ENCODE data around the gene NOC3L. TPM values are rescaled to one million over a fixed set of nuclear protein-coding genes. Genes with fewer than 3 reads are reported as not detected.

The NOC3L gene
- total RNA-seq, 1 donor from 2014 or later: 21.6 TPM

GRCh38 chr10:94363251-94363565 lies 469 bp upstream of the NOC3L start:
- peak overlapping the region; percentile 84 for H2AFZ ChIP-seq (ENCODE audit: low read depth, low read length)
- no peak overlapping the region for H3K27ac ChIP-seq (ENCODE audit: low read depth, low read length)
- H3K4me3 Mint-ChIP-seq (ENCODE audit: unreplicated experiment): peak overlapping the region; percentile 95
- H3K4me1 ChIP-seq (ENCODE audit: insufficient read depth, low read length): peaks cover 22% of the 10 kb centered on the region
- H3K36me3 ChIP-seq (ENCODE audit: insufficient read depth, low read length): peaks cover 8% of the 10 kb centered on the region
- peak overlapping the region; percentile 87 for H3K4me3 ChIP-seq (ENCODE audit: insufficient read depth, low read depth, low read length)
- H3K27ac Mint-ChIP-seq (ENCODE audit: unreplicated experiment): peak overlapping the region; percentile 55
- peaks cover 4% of the 10 kb centered on the region for H3K4me1 Mint-ChIP-seq (ENCODE audit: low read depth, unreplicated experiment)
- peak overlapping the region; percentile 88 for H3K4me2 ChIP-seq (ENCODE audit: low read length)
- no peaks in the 10 kb centered on the region for H3K27me3 ChIP-seq (ENCODE audit: insufficient read depth, low read length)
- no peaks in the 10 kb centered on the region for H3K9me3 ChIP-seq (ENCODE audit: insufficient read depth, low read depth, low read length)
- H3K36me3 Mint-ChIP-seq (ENCODE audit: low read depth, unreplicated experiment): peaks cover 5% of the 10 kb centered on the region
- H3K9me3 Mint-ChIP-seq (ENCODE audit: unreplicated experiment): no peaks in the 10 kb centered on the region
- peaks cover 9% of the 10 kb centered on the region for H4K20me1 ChIP-seq (ENCODE audit: insufficient read depth, low read length)
- DNase-seq (ENCODE audit: low read depth): no peak
- peaks cover 12% of the 10 kb centered on the region for H3K27me3 Mint-ChIP-seq (ENCODE audit: low read depth, unreplicated experiment)
- FAIRE-seq: no peak
- H3K9ac ChIP-seq (ENCODE audit: low read length): peak overlapping the region; percentile 87
- H3K79me2 ChIP-seq (ENCODE audit: insufficient read depth, low read length): peaks cover 26% of the 10 kb centered on the region
- TF ChIP-seq EZH2 (IDR thresholded peaks at IDR 0.05; ENCODE audit: insufficient read depth, low read length) (no peak), CTCF (IDR thresholded peaks at IDR 0.05; ENCODE audit: insufficient read depth, low read depth, low read length) (no peak)

DNA sequence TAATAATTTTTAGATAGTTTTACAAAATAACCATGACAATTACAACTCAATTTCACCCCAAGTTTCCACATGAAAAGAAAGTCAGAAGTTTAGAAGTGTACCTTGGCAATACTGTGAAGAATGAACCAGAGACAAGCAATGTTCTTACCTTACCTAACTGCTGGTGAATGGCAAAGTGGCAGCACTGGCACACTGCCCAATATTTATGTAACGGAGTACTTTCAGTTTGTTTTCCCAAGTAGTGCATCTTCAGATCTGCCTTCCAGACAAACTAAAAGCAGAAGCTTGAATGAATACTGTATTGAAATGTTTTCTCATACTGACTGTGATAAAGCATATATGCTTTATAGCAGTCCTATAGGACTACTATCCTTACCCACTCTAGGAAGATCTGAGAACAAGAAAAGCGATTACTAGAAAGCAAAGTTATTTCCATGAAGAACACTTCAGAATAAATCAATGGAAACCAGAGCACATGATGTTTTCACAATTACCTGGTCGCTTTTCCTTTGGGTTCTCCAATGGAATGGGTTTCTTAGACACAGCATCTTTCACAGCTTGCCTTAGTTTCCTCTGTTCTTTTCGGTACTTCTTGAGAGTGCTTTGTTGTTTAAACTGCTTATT lies 1.5 kb downstream of the NOC3L start:
- DNase-seq (ENCODE audit: low read depth): no peak
- no peaks in the 10 kb centered on the region for H3K9me3 ChIP-seq (ENCODE audit: insufficient read depth, low read depth, low read length)
- peaks cover 23% of the 10 kb centered on the region for H3K36me3 ChIP-seq (ENCODE audit: insufficient read depth, low read length)
- H3K36me3 Mint-ChIP-seq (ENCODE audit: low read depth, unreplicated experiment): peaks cover 7% of the 10 kb centered on the region
- peak overlapping the region; percentile 95 for H3K4me3 Mint-ChIP-seq (ENCODE audit: unreplicated experiment)
- no peaks in the 10 kb centered on the region for H3K27me3 ChIP-seq (ENCODE audit: insufficient read depth, low read length)
- H3K27ac Mint-ChIP-seq (ENCODE audit: unreplicated experiment): no peak overlapping the region
- TF ChIP-seq CTCF (IDR thresholded peaks at IDR 0.05; ENCODE audit: insufficient read depth, low read depth, low read length) (no peak), EZH2 (IDR thresholded peaks at IDR 0.05; ENCODE audit: insufficient read depth, low read length) (no peak)
- H3K27ac ChIP-seq (ENCODE audit: low read depth, low read length): no peak overlapping the region
- H3K4me1 ChIP-seq (ENCODE audit: insufficient read depth, low read length): peaks cover 25% of the 10 kb centered on the region
- H4K20me1 ChIP-seq (ENCODE audit: insufficient read depth, low read length): peaks cover 13% of the 10 kb centered on the region
- H3K4me2 ChIP-seq (ENCODE audit: low read length): peak overlapping the region; percentile 88
- peaks cover 33% of the 10 kb centered on the region for H3K79me2 ChIP-seq (ENCODE audit: insufficient read depth, low read length)
- H3K27me3 Mint-ChIP-seq (ENCODE audit: low read depth, unreplicated experiment): peaks cover 12% of the 10 kb centered on the region
- no peak for FAIRE-seq
- no peak overlapping the region for H2AFZ ChIP-seq (ENCODE audit: low read depth, low read length)
- no peaks in the 10 kb centered on the region for H3K9me3 Mint-ChIP-seq (ENCODE audit: unreplicated experiment)
- H3K4me3 ChIP-seq (ENCODE audit: insufficient read depth, low read depth, low read length): peak overlapping the region; percentile 87
- H3K9ac ChIP-seq (ENCODE audit: low read length): peak overlapping the region; percentile 87
- H3K4me1 Mint-ChIP-seq (ENCODE audit: low read depth, unreplicated experiment): peaks cover 10% of the 10 kb centered on the region

GRCh38 chr10:94358480-94358879 lies 4.3 kb downstream of the NOC3L start:
- H3K27ac Mint-ChIP-seq (ENCODE audit: unreplicated experiment): peak overlapping the region; percentile 16
- peaks cover 10% of the 10 kb centered on the region for H3K4me1 Mint-ChIP-seq (ENCODE audit: low read depth, unreplicated experiment)
- Histone ChIP-seq H2AFZ (ENCODE audit: low read depth, low read length) (peak overlapping the region; percentile 21), H3K27me3 (ENCODE audit: insufficient read depth, low read length) (no peaks in the 10 kb centered on the region), H3K36me3 (ENCODE audit: insufficient read depth, low read length) (peaks cover 41% of the 10 kb centered on the region), H3K79me2 (ENCODE audit: insufficient read depth, low read length) (peaks cover 38% of the 10 kb centered on the region), H3K4me3 (ENCODE audit: insufficient read depth, low read depth, low read length) (peak overlapping the region; percentile 51), H3K9ac (ENCODE audit: low read length) (peak overlapping the region; percentile 74), H3K9me3 (ENCODE audit: insufficient read depth, low read depth, low read length) (no peaks in the 10 kb centered on the region), H3K4me2 (ENCODE audit: low read length) (peak overlapping the region; percentile 84), H3K27ac (ENCODE audit: low read depth, low read length) (peak overlapping the region; percentile 73), H3K4me1 (ENCODE audit: insufficient read depth, low read length) (peaks cover 25% of the 10 kb centered on the region), H4K20me1 (ENCODE audit: insufficient read depth, low read length) (peaks cover 13% of the 10 kb centered on the region)
- DNase-seq (ENCODE audit: low read depth) (peak; percentile 96), FAIRE-seq (peak; percentile 90)
- peaks cover 9% of the 10 kb centered on the region for H3K36me3 Mint-ChIP-seq (ENCODE audit: low read depth, unreplicated experiment)
- no peak for TF ChIP-seq EZH2 (IDR thresholded peaks at IDR 0.05; ENCODE audit: insufficient read depth, low read length)
- no peaks in the 10 kb centered on the region for H3K9me3 Mint-ChIP-seq (ENCODE audit: unreplicated experiment)
- no peaks in the 10 kb centered on the region for H3K27me3 Mint-ChIP-seq (ENCODE audit: low read depth, unreplicated experiment)
- no peak overlapping the region for H3K4me3 Mint-ChIP-seq (ENCODE audit: unreplicated experiment)
